ENCODE results near the gene MICU2. TPM values are rescaled to one million over a fixed set of nuclear protein-coding genes. Genes with fewer than 3 reads are reported as not detected.

Gene MICU2
- polyA plus RNA-seq, 1 experiment, result 20.3 TPM

GRCh38 chr13:21534760-21535159 lies 69.2 kb downstream of the MICU2 start:
- ChIA-PET POLR2A (no interaction called here), CTCF (interaction anchor here (1.1 kb wide), 1 partner anchor 12 kb away, joined by 3 read pairs; no protein-coding TSS in a partner anchor)
- no peak for DNase-seq (ENCODE audit: low read depth)
- TF ChIP-seq CTCF (IDR thresholded peaks at IDR 0.05; ENCODE audit: insufficient read depth, low read depth, low read length), result no peak
- H3K4me3 ChIP-seq (ENCODE audit: low read depth, low read length), result no peak overlapping the region
- H3K36me3 ChIP-seq (ENCODE audit: control insufficient read depth, insufficient read depth, low read length), result no peaks in the 10 kb centered on the region
- H3K27me3 ChIP-seq (ENCODE audit: control insufficient read depth, insufficient read depth, low read length), result no peaks in the 10 kb centered on the region

GRCh38 chr13:21531455-21531854 lies 72.5 kb downstream of the MICU2 start:
- DNase-seq (ENCODE audit: low read depth), result no peak
- H3K27me3 ChIP-seq (ENCODE audit: control insufficient read depth, insufficient read depth, low read length), result no peaks in the 10 kb centered on the region
- no peak for TF ChIP-seq CTCF (IDR thresholded peaks at IDR 0.05; ENCODE audit: insufficient read depth, low read depth, low read length)
- no peak overlapping the region for H3K4me3 ChIP-seq (ENCODE audit: low read depth, low read length)
- ChIA-PET POLR2A (no interaction called here), CTCF (no interaction called here)
- H3K36me3 ChIP-seq (ENCODE audit: control insufficient read depth, insufficient read depth, low read length), result no peaks in the 10 kb centered on the region

- no peak for DNase-seq (ENCODE audit: low read depth)
- H3K4me3 ChIP-seq (ENCODE audit: low read depth, low read length), result no peak overlapping the region
- POLR2A ChIA-PET, result no interaction called here
- H3K36me3 ChIP-seq (ENCODE audit: control insufficient read depth, insufficient read depth, low read length), result no peaks in the 10 kb centered on the region
- CTCF ChIA-PET, result no interaction called here
- no peak for TF ChIP-seq CTCF (IDR thresholded peaks at IDR 0.05; ENCODE audit: insufficient read depth, low read depth, low read length)
- no peaks in the 10 kb centered on the region for H3K27me3 ChIP-seq (ENCODE audit: control insufficient read depth, insufficient read depth, low read length)
These were observed 73.3 kb downstream of the MICU2 start for GRCh38 chr13:21530656-21531055.

GRCh38 chr13:21529146-21529893 lies 74.7 kb downstream of the MICU2 start:
- ChIA-PET POLR2A (no interaction called here), CTCF (interaction anchor here (0.6 kb wide), 1 partner anchor 74 kb away, joined by 3 read pairs; no protein-coding TSS in a partner anchor)
- Histone ChIP-seq H3K36me3 (ENCODE audit: control insufficient read depth, insufficient read depth, low read length) (no peaks in the 10 kb centered on the region), H3K27me3 (ENCODE audit: control insufficient read depth, insufficient read depth, low read length) (no peaks in the 10 kb centered on the region), H3K4me3 (ENCODE audit: low read depth, low read length) (no peak overlapping the region)
- DNase-seq (ENCODE audit: low read depth), result no peak
- TF ChIP-seq CTCF (IDR thresholded peaks at IDR 0.05; ENCODE audit: insufficient read depth, low read depth, low read length), result no peak

- POLR2A ChIA-PET, result interaction anchor here (0.6 kb wide), 1 partner anchor 198 kb away, joined by 3 read pairs; no protein-coding TSS in a partner anchor
- Histone ChIP-seq H3K27me3 (ENCODE audit: control insufficient read depth, insufficient read depth, low read length) (no peaks in the 10 kb centered on the region), H3K36me3 (ENCODE audit: control insufficient read depth, insufficient read depth, low read length) (no peaks in the 10 kb centered on the region), H3K4me3 (ENCODE audit: low read depth, low read length) (no peak overlapping the region)
- DNase-seq (ENCODE audit: low read depth), result peak; percentile 64
- TF ChIP-seq CTCF (IDR thresholded peaks at IDR 0.05; ENCODE audit: insufficient read depth, low read depth, low read length), result no peak
- CTCF ChIA-PET, result interaction anchor here (0.6 kb wide), 1 partner anchor 74 kb away, joined by 3 read pairs; no protein-coding TSS in a partner anchor
These were observed 75.4 kb downstream of the MICU2 start for GRCh38 chr13:21528616-21529015.
